B cell (primary cell): ENCODE data around the gene S100A8.

Source experiments
- EZH2 ChIP-seq: IDR thresholded peaks from 2 replicates; pipeline ENCODE4 v1.6.1; 2012; ENCODE audit warnings: borderline replicate concordance, low read depth, mild to moderate bottlenecking, moderate library complexity, low read length; ENCODE audit not compliant: insufficient read depth, poor library complexity, severe bottlenecking
- TF ChIP-seq, protein P1 (sequence below): fragments of 200-600 bp; IDR thresholded peaks from one replicate; pipeline ENCODE4 v1.8.0; 2022; ENCODE audit warnings: antibody characterized with exemption, mild to moderate bottlenecking

DNA sequence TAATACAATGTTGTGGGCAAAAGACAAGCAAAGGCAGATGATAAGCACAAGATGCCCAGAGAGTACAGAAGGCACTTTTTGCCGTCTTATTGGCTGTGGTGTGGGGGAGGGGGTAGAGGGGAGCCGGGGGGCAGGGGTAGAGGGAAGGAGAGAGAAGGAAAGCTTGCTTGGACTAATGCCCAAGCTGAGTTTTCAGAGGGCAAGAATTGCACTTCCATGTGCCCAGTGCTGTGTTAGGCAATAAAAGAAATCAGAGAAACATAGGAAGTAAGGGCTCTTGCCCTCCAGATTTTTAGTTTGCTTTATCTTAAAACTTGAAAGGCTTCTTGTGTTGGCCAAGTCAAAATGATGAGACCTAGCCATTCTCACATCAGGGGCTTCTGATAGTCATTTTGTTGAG, 23.8 kb downstream of the S100A8 start:
- TF ChIP-seq, protein P1, sequence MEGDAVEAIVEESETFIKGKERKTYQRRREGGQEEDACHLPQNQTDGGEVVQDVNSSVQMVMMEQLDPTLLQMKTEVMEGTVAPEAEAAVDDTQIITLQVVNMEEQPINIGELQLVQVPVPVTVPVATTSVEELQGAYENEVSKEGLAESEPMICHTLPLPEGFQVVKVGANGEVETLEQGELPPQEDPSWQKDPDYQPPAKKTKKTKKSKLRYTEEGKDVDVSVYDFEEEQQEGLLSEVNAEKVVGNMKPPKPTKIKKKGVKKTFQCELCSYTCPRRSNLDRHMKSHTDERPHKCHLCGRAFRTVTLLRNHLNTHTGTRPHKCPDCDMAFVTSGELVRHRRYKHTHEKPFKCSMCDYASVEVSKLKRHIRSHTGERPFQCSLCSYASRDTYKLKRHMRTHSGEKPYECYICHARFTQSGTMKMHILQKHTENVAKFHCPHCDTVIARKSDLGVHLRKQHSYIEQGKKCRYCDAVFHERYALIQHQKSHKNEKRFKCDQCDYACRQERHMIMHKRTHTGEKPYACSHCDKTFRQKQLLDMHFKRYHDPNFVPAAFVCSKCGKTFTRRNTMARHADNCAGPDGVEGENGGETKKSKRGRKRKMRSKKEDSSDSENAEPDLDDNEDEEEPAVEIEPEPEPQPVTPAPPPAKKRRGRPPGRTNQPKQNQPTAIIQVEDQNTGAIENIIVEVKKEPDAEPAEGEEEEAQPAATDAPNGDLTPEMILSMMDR: no peak
- TF ChIP-seq EZH2: no peak
